ENCODE data around the gene TREML2. TPM values are rescaled to one million over a fixed set of nuclear protein-coding genes. Genes with fewer than 3 reads are reported as not detected.

Gene TREML2
- total and polyA plus RNA-seq, 2 of the 8 experiments (the other 6 are each of a cell fraction or from before 2014, with no cell fraction given), result 0.09 to 0.18 TPM

- Histone ChIP-seq H3K14ac (ENCODE audit: insufficient read length) (no peak overlapping the region), H2BK120ac (replicated peaks; ENCODE audit: low read depth, low read length) (no peak overlapping the region), H3K4ac (replicated peaks; ENCODE audit: insufficient read length, low read depth, low read length) (no peak overlapping the region), H2BK12ac (ENCODE audit: low read depth, low read length) (no peak overlapping the region), H3K9me3 (ENCODE audit: insufficient read depth in 2 of 2, low read depth in 1 of 2, low read length in 1 of 2) (no peaks in the 10 kb centered on the region), H3K4me2 (ENCODE audit: insufficient read depth in 1 of 2, low read depth in 2 of 2, low read length in 2 of 2) (no peak overlapping the region), H3K23me2 (ENCODE audit: low read depth, low read length) (no peaks in the 10 kb centered on the region), H2AFZ (ENCODE audit: low read length) (no peak overlapping the region), H3K79me2 (ENCODE audit: control insufficient read depth in 1 of 2, insufficient read depth in 2 of 2, low read length in 2 of 2) (no peaks in the 10 kb centered on the region), H3K79me1 (ENCODE audit: low read depth, low read length) (no peaks in the 10 kb centered on the region), H3K4me3 (ENCODE audit: extremely low read depth in 1 of 4, insufficient read depth in 2 of 4, low read depth in 3 of 4, low read length in 4 of 4) (no peak overlapping the region), H4K20me1 (replicated peaks in 1 of 2; ENCODE audit: control insufficient read depth in 1 of 2, insufficient read depth in 2 of 2, low read length in 2 of 2) (no peaks in the 10 kb centered on the region), H3K18ac (ENCODE audit: extremely low read depth, low read length) (no peak overlapping the region), H3K23ac (ENCODE audit: insufficient read length) (no peak overlapping the region), H3K9ac (replicated peaks in 1 of 4; ENCODE audit: extremely low read depth in 1 of 4, low read depth in 3 of 4, low read length in 3 of 4) (no peak overlapping the region), H3K36me3 (ENCODE audit: control insufficient read depth in 2 of 4, insufficient read depth in 4 of 4, low read length in 3 of 4) (no peaks in the 10 kb centered on the region), H4K8ac (ENCODE audit: extremely low read depth, insufficient read depth, low read length) (no peak overlapping the region), H2AK5ac (ENCODE audit: low read depth, low read length) (no peak overlapping the region), H2BK20ac (ENCODE audit: low read length) (no peak overlapping the region), H3K27me3 (replicated peaks in 1 of 4; ENCODE audit: control insufficient read depth in 3 of 4, extremely low read depth in 1 of 4, insufficient read depth in 3 of 4, low read length in 3 of 4) (no peaks in the 10 kb centered on the region; a peak in 1 of 7 replicates), H4K5ac (ENCODE audit: insufficient read length, low read depth, low read length) (no peak overlapping the region), H3K27ac (ENCODE audit: low read depth, low read length) (no peak overlapping the region), H3K56ac (replicated peaks; ENCODE audit: insufficient read length, low read depth, low read length) (no peak overlapping the region), H2BK5ac (ENCODE audit: low read depth, low read length) (no peak overlapping the region), H4K91ac (replicated peaks; ENCODE audit: insufficient read length, low read length) (no peak overlapping the region), H3K4me1 (replicated peaks in 1 of 4; ENCODE audit: control insufficient read depth in 3 of 4, insufficient read depth in 4 of 4, low read length in 3 of 4) (peaks cover 0 to 4% (median 0%) of the 10 kb centered on the region in 4 experiments; a peak in 2 of 7 replicates), H2BK15ac (ENCODE audit: low read length) (no peak overlapping the region)
- WGBS, 2 experiments (ENCODE audit: extremely low coverage in 1 of 2, insufficient coverage in 1 of 2, insufficient read length in 1 of 2, insufficient replicate concordance in 2 of 2, low coverage in 1 of 2, low lambda C conversion rate in 2 of 2, missing lambda C conversion rate in 1 of 2), result 78% methylated on average over 6 of the region's 6 CpGs; no CpG with 5 or more reads in 1 of the 2 experiments
- ChIA-PET CTCF (ENCODE audit: partially characterized antibody) (interaction anchor here (1.2 to 1.7 kb wide), 2 partner anchors 17 to 74 kb away, joined by 3 to 4 read pairs; no protein-coding TSS in a partner anchor), POLR2A (ENCODE audit: partially characterized antibody) (no interaction called here)
- FAIRE-seq, result no peak
- peak in 1 of 2 experiments; percentile 48 for DNase-seq (ENCODE audit: low read depth in 1 of 2, low spot score in 2 of 2)
- TF ChIP-seq KDM1A (IDR thresholded peaks at IDR 0.05; ENCODE audit: borderline replicate concordance, low read length) (no peak), EP300 (IDR thresholded peaks at IDR 0.05; ENCODE audit: borderline replicate concordance in 1 of 2, low read depth in 2 of 2, low read length in 2 of 2) (no peak)
Observed at GRCh38 chr6:41232667-41233066, 31.7 kb upstream of the TREML2 start.
